ENCODE data around the gene LBR.

The LBR gene

GRCh38 chr1:225442123-225442505, 14.3 kb upstream of the LBR start:
- no peak for DNase-seq

GRCh38 chr1:225441314-225442122, 13.7 kb upstream of the LBR start:
- no peak for DNase-seq

DNA sequence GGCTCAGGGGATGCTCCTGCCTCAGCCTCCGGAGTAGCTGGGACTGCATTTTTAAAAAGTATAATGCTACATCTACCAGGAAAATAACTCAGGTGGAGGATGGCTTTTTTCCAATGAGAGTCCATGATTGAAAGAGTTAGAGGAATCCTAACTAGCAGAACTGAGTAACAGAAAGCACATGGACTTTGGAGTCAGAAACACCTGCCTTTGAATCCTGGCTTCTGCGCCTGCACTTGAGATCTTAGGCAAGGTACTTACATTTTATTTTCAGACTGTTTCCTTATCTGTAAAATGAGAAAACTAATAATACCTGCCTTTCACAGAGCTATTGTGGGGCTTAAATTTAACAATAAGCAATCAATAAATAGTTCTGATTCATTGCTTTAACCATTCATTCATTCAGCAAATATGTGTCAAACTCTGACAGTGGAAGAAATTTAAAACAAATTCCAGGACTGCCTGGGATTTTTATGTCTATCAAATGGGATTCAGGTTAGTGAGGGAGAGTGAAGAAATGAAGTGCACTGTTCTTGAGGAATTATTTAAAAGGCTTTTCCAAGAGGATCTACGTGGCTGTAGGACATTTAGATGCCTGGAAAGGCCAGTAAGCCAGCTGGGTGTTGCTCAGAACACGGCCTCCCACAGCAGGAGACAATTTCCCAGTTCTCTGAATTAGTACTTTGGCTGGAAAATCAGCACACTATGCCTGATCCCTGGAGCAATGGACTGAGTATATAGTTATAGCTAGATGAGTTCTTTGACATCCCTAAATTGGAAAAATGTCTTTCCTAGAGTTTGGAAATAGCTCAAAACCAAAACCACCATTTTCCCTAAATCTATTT, 12.8 kb upstream of the LBR start:
- DNase-seq: no peak

DNA sequence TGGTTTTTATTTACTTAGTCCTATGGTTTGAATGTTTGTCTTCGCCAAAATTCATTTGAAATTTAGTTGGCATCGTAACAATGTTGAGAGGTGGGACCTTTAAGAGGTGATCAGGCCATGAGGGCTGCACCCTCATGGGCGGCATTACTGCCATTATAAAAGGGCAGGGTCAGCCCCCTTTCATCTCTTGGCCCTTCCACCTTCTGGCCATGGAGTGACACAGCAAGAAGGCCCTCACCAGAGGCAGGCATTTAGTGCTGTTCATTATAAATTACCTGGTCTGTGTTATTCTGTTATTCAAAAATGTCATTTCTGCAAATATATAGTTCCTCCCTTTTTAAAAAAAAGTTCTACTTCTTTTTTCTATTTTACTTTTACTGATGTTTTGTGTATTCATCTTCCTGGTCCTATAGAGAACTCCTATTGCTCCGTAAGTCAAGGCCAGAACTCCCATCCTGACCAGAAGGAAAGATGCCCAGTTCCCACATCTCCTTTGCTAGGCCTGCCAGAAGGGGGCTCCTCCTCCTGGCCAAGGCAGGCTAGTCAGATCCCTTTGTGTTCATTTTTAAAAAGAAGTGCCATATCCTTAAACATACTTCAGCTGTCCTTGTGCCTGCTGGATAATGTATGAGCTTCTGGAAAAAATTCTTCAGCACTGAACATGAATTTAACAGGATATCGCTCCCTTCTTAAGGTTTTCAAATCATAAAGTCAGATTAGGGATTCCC, 10.0 kb upstream of the LBR start:
- no peak for DNase-seq

- DNase-seq: no peak
Observed at GRCh38 chr1:225435957-225436392, 8.1 kb upstream of the LBR start.

DNA sequence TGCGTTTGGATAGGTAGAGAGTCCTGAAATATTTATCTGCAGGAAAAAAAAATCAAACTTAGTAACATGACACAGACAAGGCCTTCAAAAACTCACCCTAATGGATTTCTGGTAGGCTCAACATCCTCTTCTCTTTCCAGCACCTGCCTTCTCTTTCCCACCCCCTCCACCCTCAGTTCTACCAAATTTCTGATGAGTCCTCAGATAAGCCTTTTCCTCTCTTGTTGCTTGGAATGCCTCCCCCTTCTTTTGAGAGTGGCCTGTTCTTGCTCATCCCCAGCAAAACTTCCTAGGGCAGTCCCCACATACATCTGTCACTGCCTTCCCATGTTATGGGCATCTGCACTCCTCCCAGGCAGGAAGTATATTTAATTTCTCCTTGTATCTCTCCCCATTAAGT, 7.6 kb upstream of the LBR start:
- no peak for DNase-seq

- DNase-seq: no peak
Observed at GRCh38 chr1:225435076-225435475, 7.2 kb upstream of the LBR start.

- DNase-seq: no peak
Observed at GRCh38 chr1:225434046-225434445, 6.2 kb upstream of the LBR start.

DNA sequence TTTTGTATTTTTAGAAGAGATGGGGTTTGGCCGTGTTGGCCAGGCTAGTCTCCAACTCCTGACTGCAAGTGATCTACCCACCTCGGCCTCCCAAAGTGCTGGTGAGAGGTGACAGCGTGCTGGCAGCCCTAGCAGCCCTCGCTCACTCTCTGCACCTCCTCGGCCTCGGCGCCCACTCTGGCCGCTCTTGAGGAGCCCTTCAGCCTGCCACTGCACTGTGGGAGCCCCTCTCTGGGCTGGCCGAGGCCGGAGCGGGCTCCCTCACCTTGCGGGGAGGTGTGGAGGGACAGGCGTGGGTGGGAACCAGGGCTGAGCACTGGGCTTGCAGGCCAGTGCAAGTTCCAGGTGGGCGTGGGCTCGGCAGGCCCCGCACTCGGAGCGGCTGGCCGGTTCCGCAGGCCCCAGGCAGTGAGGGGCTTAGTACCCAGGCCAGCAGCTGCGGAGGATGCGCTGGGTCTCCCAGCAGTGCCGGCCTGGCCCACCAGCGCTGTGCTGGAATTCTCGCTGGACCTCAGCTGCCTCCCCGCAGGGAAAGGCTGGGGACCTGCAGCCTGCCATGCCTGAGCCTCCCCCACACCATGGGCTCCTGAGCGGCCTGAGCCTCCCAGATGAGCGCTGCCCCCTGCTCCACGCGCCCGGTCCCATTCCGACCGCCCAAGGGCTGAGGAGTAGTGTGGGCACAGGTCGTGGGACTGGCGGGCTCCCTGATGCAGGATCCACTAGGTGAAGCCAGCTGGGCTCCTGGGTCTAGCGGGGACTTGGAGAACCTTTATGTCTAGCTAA, 3.4 kb upstream of the LBR start:
- DNase-seq: no peak

DNA sequence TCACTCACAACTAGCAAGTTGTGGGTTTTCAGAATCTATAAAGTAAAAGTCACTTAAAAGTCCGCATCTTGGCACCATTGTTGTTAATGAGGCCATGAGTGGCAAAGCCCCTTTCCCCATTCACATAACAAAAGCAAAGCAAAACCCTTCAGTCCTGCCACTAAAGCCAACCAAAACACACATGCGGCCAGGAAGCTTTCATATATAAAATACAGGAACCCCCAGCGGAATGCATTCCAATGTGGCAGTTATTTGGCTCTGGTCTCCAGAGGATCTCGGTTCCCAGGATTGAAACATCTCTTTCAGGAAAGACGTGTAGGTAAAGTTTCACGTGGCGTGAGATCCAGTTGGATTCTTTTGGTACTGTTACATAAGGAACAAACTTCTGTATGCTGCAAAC, 2.5 kb upstream of the LBR start:
- DNase-seq: no peak

GRCh38 chr1:225428881-225429455, 1.1 kb upstream of the LBR start:
- no peak for DNase-seq

GRCh38 chr1:225428068-225428880, 436 bp upstream of the LBR start:
- peak; percentile 97 for DNase-seq

- DNase-seq: no peak
Observed at GRCh38 chr1:225426395-225427234, 1.2 kb downstream of the LBR start.

- DNase-seq: no peak
Observed at GRCh38 chr1:225425201-225425786, 2.5 kb downstream of the LBR start.

- DNase-seq: peak; percentile 11
Observed at GRCh38 chr1:225424562-225425200, 3.2 kb downstream of the LBR start.

- DNase-seq: no peak
Observed at GRCh38 chr1:225423518-225423855, 4.4 kb downstream of the LBR start.

GRCh38 chr1:225422795-225423517, 4.9 kb downstream of the LBR start:
- no peak for DNase-seq

- DNase-seq: no peak
Observed at GRCh38 chr1:225422031-225422605, 5.7 kb downstream of the LBR start.

All from eye (tissue), 1 donor.